WTC11 (cell line): ENCODE data around the gene FBXO2. TPM values are rescaled to one million over a fixed set of nuclear protein-coding genes. Genes with fewer than 3 reads are reported as not detected.

Experiments used
- ATF1 ChIP-seq: sonication (generic); formaldehyde crosslinking; IDR thresholded peaks from 2 replicates; pipeline ENCODE4 v1.8.1; 2023; ENCODE audit warnings: mild to moderate bottlenecking, moderate library complexity, missing genetic modification reagents
- EMX1 ChIP-seq: fragments of 250-450 bp; sonication (Bioruptor Pico); IDR thresholded peaks from 2 replicates; pipeline ENCODE4 v1.8.0; 2021; ENCODE audit warnings: mild to moderate bottlenecking
- ESRRA ChIP-seq: sonication (generic); formaldehyde crosslinking; IDR thresholded peaks from 2 replicates; pipeline ENCODE4 v1.8.1; 2022; ENCODE audit warnings: mild to moderate bottlenecking, missing genetic modification reagents, borderline replicate concordance
- GABPB1 ChIP-seq: sonication (generic); formaldehyde crosslinking; IDR thresholded peaks from 2 replicates; pipeline ENCODE4 v1.8.1; 2023; ENCODE audit warnings: mild to moderate bottlenecking, missing genetic modification reagents
- GRHL2 ChIP-seq: fragments of 250-450 bp; sonication (Bioruptor Pico); IDR thresholded peaks from 2 replicates; pipeline ENCODE4 v1.8.0; 2022; ENCODE audit warnings: mild to moderate bottlenecking, moderate library complexity; ENCODE audit not compliant: insufficient replicate concordance, severe bottlenecking
- JUN ChIP-seq: sonication (generic); formaldehyde crosslinking; IDR thresholded peaks from 2 replicates; pipeline ENCODE4 v1.8.0; 2023; ENCODE audit warnings: mild to moderate bottlenecking, missing genetic modification reagents
- NR1H2 ChIP-seq: sonication (generic); formaldehyde crosslinking; IDR thresholded peaks from 2 replicates; pipeline ENCODE4 v1.9.0; 2021; ENCODE audit warnings: mild to moderate bottlenecking, moderate library complexity, missing genetic modification reagents
- NR2C2 ChIP-seq: sonication (generic); formaldehyde crosslinking; IDR thresholded peaks from 2 replicates; pipeline ENCODE4 v1.8.0; 2022; ENCODE audit warnings: mild to moderate bottlenecking, missing genetic modification reagents
- RELA ChIP-seq: sonication (generic); formaldehyde crosslinking; IDR thresholded peaks from 2 replicates; pipeline ENCODE4 v1.8.1; 2022; ENCODE audit warnings: missing genetic modification reagents, mild to moderate bottlenecking, borderline replicate concordance
- SMAD4 ChIP-seq: sonication (generic); formaldehyde crosslinking; IDR thresholded peaks from 2 replicates; pipeline ENCODE4 v1.8.0; 2022; ENCODE audit warnings: mild to moderate bottlenecking, missing genetic modification reagents
- SOX15 ChIP-seq: fragments of 250-450 bp; sonication (Bioruptor Pico); IDR thresholded peaks from 2 replicates; pipeline ENCODE4 v1.9.0; 2021; ENCODE audit warnings: mild to moderate bottlenecking
- ZNF138 ChIP-seq: sonication (generic); formaldehyde crosslinking; conservative IDR thresholded peaks from 2 replicates; pipeline ENCODE4 v1.8.1; 2022; ENCODE audit warnings: mild to moderate bottlenecking, moderate library complexity, missing genetic modification reagents
- ZNF263 ChIP-seq: sonication (generic); formaldehyde crosslinking; IDR thresholded peaks from 2 replicates; pipeline ENCODE4 v1.8.1; 2022; ENCODE audit warnings: low read depth, mild to moderate bottlenecking, moderate library complexity, missing genetic modification reagents
- ZNF416 ChIP-seq: fragments of 250-450 bp; sonication (Bioruptor Pico); IDR thresholded peaks from 2 replicates; pipeline ENCODE4 v1.9.0; 2021; ENCODE audit warnings: mild to moderate bottlenecking, inconsistent platforms
- ZNF423 ChIP-seq: fragments of 250-450 bp; sonication (Bioruptor Pico); IDR thresholded peaks from 2 replicates; pipeline ENCODE4 v2.1.2; 2022; ENCODE audit warnings: mild to moderate bottlenecking, moderate library complexity
- ZNF671 ChIP-seq: fragments of 250-450 bp; sonication (Bioruptor Pico); IDR thresholded peaks from 2 replicates; pipeline ENCODE4 v1.8.0; 2021; ENCODE audit warnings: mild to moderate bottlenecking
- total RNA-seq: library from RNA; stranded (reverse); gene quantifications from 3 replicates; pipeline ENCODE4 v1.2.3, GENCODE V29; 2021
- TF ChIP-seq, protein P1 (sequence below): sonication (generic); formaldehyde crosslinking; IDR thresholded peaks from 2 replicates; pipeline ENCODE4 v1.8.0; 2022; ENCODE audit warnings: mild to moderate bottlenecking, missing genetic modification reagents
- TF ChIP-seq, protein P2 (sequence below): sonication (generic); formaldehyde crosslinking; IDR thresholded peaks from 2 replicates; pipeline ENCODE4 v1.8.0; 2023; ENCODE audit warnings: mild to moderate bottlenecking, missing genetic modification reagents
- TF ChIP-seq, protein P3 (sequence below): fragments of 250-450 bp; sonication (Bioruptor Pico); IDR thresholded peaks from 2 replicates; pipeline ENCODE4 v2.1.2; 2022; ENCODE audit warnings: mild to moderate bottlenecking, moderate library complexity
- TF ChIP-seq, protein P4 (sequence below): fragments of 250-450 bp; sonication (Bioruptor Pico); IDR thresholded peaks from 2 replicates; pipeline ENCODE4 v1.9.0; 2021; ENCODE audit warnings: mild to moderate bottlenecking, borderline replicate concordance
- TF ChIP-seq, protein P5 (sequence below): sonication (generic); formaldehyde crosslinking; IDR thresholded peaks from 2 replicates; pipeline ENCODE4 v1.8.1; 2022; ENCODE audit warnings: mild to moderate bottlenecking, missing genetic modification reagents, moderate library complexity, borderline replicate concordance
- TF ChIP-seq, protein P6 (sequence below): sonication (generic); formaldehyde crosslinking; IDR thresholded peaks from 2 replicates; pipeline ENCODE4 v1.8.1; 2023; ENCODE audit warnings: mild to moderate bottlenecking, missing genetic modification reagents
- TF ChIP-seq, protein P7 (sequence below): sonication (generic); formaldehyde crosslinking; IDR thresholded peaks from 2 replicates; pipeline ENCODE4 v1.8.1; 2023; ENCODE audit warnings: mild to moderate bottlenecking, moderate library complexity, missing genetic modification reagents

FBXO2 gene
- total RNA-seq, 1 experiment from 2014 or later = 58.2 TPM

DNA sequence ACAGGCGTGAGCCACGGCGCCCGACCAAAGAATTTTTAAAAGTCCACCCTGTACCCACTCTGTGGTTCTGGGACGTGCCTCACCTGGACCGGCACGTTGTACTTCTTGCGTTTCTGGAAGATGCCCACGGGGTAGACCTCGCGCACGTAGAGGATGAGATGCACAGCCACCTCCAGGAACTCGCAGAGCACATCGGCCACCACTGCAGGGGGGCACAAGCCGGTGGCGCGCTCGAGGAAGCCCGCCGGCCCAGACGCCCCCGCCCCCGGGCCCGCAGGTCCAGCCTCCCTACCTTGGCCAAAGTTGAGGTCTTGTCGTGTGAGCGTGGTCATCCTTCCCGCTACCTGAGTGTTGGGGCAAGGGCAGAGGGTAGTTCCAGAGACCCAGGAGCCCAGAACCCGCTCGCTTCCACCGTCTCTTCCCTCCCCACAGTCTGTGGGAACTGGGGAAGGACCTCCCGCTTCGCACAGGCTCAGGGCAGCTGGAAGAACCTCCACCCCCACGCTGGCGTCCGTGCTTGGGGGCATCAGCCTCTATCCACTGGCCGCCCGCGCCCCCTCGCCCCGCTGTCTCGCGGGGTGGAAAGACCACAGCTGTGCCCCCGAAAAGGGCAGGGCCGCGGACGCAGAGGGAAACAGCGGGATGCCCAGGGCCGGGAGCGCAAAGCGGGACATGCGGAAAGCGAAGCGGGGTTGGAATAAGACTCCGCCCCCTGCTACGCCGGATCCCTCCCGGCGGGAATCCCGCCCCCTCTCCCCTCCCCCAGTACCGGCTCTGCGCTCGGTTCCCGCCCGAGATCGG lies 26.2 kb upstream of the FBXO2 start (continued):
- TF ChIP-seq, protein P1, sequence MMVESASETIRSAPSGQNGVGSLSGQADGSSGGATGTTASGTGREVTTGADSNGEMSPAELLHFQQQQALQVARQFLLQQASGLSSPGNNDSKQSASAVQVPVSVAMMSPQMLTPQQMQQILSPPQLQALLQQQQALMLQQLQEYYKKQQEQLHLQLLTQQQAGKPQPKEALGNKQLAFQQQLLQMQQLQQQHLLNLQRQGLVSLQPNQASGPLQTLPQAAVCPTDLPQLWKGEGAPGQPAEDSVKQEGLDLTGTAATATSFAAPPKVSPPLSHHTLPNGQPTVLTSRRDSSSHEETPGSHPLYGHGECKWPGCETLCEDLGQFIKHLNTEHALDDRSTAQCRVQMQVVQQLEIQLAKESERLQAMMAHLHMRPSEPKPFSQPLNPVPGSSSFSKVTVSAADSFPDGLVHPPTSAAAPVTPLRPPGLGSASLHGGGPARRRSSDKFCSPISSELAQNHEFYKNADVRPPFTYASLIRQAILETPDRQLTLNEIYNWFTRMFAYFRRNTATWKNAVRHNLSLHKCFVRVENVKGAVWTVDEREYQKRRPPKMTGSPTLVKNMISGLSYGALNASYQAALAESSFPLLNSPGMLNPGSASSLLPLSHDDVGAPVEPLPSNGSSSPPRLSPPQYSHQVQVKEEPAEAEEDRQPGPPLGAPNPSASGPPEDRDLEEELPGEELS (CRISPR knock-in tag) = peak; percentile 62; the same call in 1 of the 2 replicates
- TF ChIP-seq, protein P2, sequence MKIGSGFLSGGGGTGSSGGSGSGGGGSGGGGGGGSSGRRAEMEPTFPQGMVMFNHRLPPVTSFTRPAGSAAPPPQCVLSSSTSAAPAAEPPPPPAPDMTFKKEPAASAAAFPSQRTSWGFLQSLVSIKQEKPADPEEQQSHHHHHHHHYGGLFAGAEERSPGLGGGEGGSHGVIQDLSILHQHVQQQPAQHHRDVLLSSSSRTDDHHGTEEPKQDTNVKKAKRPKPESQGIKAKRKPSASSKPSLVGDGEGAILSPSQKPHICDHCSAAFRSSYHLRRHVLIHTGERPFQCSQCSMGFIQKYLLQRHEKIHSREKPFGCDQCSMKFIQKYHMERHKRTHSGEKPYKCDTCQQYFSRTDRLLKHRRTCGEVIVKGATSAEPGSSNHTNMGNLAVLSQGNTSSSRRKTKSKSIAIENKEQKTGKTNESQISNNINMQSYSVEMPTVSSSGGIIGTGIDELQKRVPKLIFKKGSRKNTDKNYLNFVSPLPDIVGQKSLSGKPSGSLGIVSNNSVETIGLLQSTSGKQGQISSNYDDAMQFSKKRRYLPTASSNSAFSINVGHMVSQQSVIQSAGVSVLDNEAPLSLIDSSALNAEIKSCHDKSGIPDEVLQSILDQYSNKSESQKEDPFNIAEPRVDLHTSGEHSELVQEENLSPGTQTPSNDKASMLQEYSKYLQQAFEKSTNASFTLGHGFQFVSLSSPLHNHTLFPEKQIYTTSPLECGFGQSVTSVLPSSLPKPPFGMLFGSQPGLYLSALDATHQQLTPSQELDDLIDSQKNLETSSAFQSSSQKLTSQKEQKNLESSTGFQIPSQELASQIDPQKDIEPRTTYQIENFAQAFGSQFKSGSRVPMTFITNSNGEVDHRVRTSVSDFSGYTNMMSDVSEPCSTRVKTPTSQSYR (CRISPR knock-in tag) = peak; percentile 29; the same call in 1 of the 2 replicates
- TF ChIP-seq ZNF138 (CRISPR knock-in tag) (0 out of 2 replicates have a peak, but pooled peaks have one; percentile 76), ZNF263 (CRISPR knock-in tag) (no peak), EMX1 (no peak), GRHL2 (CRISPR knock-in tag) (no peak), ATF1 (CRISPR knock-in tag) (no peak), ZNF416 (CRISPR knock-in tag) (no peak), GABPB1 (CRISPR knock-in tag) (no peak), NR2C2 (CRISPR knock-in tag) (0 out of 2 replicates have a peak, but pooled peaks have one; percentile 19), JUN (CRISPR knock-in tag) (no peak), ESRRA (CRISPR knock-in tag) (no peak), SMAD4 (CRISPR knock-in tag) (no peak), NR1H2 (no peak), ZNF423 (no peak), SOX15 (no peak), RELA (CRISPR knock-in tag) (no peak), ZNF671 (CRISPR knock-in tag) (no peak)
- TF ChIP-seq, protein P3, sequence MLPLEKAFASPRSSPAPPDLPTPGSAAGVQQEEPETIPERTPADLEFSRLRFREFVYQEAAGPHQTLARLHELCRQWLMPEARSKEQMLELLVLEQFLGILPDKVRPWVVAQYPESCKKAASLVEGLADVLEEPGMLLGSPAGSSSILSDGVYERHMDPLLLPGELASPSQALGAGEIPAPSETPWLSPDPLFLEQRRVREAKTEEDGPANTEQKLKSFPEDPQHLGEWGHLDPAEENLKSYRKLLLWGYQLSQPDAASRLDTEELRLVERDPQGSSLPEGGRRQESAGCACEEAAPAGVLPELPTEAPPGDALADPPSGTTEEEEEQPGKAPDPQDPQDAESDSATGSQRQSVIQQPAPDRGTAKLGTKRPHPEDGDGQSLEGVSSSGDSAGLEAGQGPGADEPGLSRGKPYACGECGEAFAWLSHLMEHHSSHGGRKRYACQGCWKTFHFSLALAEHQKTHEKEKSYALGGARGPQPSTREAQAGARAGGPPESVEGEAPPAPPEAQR = no peak
- TF ChIP-seq, protein P4, sequence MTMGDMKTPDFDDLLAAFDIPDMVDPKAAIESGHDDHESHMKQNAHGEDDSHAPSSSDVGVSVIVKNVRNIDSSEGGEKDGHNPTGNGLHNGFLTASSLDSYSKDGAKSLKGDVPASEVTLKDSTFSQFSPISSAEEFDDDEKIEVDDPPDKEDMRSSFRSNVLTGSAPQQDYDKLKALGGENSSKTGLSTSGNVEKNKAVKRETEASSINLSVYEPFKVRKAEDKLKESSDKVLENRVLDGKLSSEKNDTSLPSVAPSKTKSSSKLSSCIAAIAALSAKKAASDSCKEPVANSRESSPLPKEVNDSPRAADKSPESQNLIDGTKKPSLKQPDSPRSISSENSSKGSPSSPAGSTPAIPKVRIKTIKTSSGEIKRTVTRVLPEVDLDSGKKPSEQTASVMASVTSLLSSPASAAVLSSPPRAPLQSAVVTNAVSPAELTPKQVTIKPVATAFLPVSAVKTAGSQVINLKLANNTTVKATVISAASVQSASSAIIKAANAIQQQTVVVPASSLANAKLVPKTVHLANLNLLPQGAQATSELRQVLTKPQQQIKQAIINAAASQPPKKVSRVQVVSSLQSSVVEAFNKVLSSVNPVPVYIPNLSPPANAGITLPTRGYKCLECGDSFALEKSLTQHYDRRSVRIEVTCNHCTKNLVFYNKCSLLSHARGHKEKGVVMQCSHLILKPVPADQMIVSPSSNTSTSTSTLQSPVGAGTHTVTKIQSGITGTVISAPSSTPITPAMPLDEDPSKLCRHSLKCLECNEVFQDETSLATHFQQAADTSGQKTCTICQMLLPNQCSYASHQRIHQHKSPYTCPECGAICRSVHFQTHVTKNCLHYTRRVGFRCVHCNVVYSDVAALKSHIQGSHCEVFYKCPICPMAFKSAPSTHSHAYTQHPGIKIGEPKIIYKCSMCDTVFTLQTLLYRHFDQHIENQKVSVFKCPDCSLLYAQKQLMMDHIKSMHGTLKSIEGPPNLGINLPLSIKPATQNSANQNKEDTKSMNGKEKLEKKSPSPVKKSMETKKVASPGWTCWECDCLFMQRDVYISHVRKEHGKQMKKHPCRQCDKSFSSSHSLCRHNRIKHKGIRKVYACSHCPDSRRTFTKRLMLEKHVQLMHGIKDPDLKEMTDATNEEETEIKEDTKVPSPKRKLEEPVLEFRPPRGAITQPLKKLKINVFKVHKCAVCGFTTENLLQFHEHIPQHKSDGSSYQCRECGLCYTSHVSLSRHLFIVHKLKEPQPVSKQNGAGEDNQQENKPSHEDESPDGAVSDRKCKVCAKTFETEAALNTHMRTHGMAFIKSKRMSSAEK (CRISPR knock-in tag) = no peak
- TF ChIP-seq, protein P5, sequence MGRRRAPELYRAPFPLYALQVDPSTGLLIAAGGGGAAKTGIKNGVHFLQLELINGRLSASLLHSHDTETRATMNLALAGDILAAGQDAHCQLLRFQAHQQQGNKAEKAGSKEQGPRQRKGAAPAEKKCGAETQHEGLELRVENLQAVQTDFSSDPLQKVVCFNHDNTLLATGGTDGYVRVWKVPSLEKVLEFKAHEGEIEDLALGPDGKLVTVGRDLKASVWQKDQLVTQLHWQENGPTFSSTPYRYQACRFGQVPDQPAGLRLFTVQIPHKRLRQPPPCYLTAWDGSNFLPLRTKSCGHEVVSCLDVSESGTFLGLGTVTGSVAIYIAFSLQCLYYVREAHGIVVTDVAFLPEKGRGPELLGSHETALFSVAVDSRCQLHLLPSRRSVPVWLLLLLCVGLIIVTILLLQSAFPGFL (CRISPR knock-in tag) = no peak
- TF ChIP-seq, protein P6, sequence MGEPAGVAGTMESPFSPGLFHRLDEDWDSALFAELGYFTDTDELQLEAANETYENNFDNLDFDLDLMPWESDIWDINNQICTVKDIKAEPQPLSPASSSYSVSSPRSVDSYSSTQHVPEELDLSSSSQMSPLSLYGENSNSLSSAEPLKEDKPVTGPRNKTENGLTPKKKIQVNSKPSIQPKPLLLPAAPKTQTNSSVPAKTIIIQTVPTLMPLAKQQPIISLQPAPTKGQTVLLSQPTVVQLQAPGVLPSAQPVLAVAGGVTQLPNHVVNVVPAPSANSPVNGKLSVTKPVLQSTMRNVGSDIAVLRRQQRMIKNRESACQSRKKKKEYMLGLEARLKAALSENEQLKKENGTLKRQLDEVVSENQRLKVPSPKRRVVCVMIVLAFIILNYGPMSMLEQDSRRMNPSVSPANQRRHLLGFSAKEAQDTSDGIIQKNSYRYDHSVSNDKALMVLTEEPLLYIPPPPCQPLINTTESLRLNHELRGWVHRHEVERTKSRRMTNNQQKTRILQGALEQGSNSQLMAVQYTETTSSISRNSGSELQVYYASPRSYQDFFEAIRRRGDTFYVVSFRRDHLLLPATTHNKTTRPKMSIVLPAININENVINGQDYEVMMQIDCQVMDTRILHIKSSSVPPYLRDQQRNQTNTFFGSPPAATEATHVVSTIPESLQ (CRISPR knock-in tag) = 0 out of 2 replicates have a peak, but pooled peaks have one; percentile 60
- TF ChIP-seq, protein P7, sequence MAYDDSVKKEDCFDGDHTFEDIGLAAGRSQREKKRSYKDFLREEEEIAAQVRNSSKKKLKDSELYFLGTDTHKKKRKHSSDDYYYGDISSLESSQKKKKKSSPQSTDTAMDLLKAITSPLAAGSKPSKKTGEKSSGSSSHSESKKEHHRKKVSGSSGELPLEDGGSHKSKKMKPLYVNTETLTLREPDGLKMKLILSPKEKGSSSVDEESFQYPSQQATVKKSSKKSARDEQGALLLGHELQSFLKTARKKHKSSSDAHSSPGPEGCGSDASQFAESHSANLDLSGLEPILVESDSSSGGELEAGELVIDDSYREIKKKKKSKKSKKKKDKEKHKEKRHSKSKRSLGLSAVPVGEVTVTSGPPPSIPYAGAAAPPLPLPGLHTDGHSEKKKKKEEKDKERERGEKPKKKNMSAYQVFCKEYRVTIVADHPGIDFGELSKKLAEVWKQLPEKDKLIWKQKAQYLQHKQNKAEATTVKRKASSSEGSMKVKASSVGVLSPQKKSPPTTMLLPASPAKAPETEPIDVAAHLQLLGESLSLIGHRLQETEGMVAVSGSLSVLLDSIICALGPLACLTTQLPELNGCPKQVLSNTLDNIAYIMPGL (CRISPR knock-in tag) = peak; percentile 26; the same call in 1 of the 2 replicates
